AG10803 (cell line): ENCODE measurements around the gene OPA3.

Experiments used
- DNase-seq: peaks from one replicate; pipeline ENCODE4 v3.0.0; 2010; ENCODE audit warnings: low read depth
- H3K4me3 ChIP-seq: 2 replicates; pipeline ENCODE4 v1.5.1; 2011; ENCODE audit warnings: mild to moderate bottlenecking, low read length, control low read depth
- TF ChIP-seq, protein P1 (sequence below): conservative IDR thresholded peaks from 2 replicates; pipeline ENCODE4 v1.5.1; 2011; ENCODE audit warnings: mild to moderate bottlenecking, low read length, control low read depth, inconsistent platforms

OPA3 gene

GRCh38 chr19:45506246-45506988, 78.2 kb downstream of the OPA3 start:
- TF ChIP-seq, protein P1, sequence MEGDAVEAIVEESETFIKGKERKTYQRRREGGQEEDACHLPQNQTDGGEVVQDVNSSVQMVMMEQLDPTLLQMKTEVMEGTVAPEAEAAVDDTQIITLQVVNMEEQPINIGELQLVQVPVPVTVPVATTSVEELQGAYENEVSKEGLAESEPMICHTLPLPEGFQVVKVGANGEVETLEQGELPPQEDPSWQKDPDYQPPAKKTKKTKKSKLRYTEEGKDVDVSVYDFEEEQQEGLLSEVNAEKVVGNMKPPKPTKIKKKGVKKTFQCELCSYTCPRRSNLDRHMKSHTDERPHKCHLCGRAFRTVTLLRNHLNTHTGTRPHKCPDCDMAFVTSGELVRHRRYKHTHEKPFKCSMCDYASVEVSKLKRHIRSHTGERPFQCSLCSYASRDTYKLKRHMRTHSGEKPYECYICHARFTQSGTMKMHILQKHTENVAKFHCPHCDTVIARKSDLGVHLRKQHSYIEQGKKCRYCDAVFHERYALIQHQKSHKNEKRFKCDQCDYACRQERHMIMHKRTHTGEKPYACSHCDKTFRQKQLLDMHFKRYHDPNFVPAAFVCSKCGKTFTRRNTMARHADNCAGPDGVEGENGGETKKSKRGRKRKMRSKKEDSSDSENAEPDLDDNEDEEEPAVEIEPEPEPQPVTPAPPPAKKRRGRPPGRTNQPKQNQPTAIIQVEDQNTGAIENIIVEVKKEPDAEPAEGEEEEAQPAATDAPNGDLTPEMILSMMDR = peak; percentile 50
- DNase-seq = peak; percentile 83
- peak overlapping the region; percentile 97 for H3K4me3 ChIP-seq

DNA sequence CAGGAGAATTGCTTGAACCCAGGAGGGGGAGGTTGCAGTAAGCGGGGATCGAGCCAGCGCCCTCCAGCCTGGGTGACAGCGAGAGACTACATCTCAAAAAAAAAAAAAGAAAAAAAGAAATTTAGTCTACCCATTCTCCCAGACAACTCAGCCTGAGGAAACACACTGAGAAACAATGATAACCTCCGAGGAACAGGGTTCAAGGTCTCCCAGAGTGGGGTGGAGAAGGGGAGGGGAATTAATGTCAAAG, 78.7 kb downstream of the OPA3 start:
- H3K4me3 ChIP-seq = peak overlapping the region; percentile 97
- DNase-seq = no peak
- TF ChIP-seq, protein P1 = no peak

DNA sequence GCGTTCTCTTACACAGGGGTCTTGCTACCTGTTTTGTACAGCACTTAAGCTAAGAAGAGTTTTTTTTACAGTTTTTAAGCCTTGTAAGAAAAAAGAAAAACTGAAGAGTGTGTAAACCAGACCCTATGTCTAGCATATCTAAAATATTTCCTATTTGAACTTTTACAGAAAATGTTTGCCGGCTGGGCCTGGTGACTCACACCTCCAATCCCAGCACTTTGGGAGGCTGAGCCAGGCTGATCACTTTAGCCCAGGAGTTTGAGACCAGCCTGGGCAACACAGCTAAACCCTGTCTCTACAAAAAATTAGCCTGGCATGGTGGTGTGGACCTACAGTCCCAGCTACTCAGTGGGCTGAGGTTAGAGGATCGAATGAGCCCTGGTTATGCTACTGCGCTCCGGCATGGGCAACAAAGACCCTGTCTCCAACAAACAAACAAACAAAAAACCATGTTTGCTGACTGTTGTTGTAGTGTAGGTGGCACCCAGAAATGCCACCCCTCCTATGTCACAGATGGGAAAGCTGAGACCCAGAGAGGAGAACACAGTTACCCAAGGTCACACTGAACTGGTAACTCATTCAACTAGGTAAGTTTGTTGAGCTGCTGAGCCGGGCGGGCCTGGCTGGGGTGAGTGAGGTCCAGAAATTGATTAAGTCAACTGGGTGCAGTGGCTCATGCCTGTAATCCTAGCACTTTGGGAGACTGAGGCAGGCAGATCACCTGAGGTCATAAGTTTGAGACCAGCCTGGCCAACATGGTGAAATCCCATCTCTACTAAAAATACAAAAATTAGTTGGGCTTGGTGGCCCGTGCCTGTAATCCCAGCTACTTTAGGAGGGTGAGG, 79.2 kb downstream of the OPA3 start:
- H3K4me3 ChIP-seq = no peak overlapping the region
- DNase-seq = no peak

GRCh38 chr19:45503909-45504308, 80.7 kb downstream of the OPA3 start:
- H3K4me3 ChIP-seq = no peak overlapping the region
- TF ChIP-seq, protein P1 = no peak
- no peak for DNase-seq

More for the DNA sequence above, 79.2 kb downstream of the OPA3 start:
- TF ChIP-seq, protein P1 = no peak

DNA sequence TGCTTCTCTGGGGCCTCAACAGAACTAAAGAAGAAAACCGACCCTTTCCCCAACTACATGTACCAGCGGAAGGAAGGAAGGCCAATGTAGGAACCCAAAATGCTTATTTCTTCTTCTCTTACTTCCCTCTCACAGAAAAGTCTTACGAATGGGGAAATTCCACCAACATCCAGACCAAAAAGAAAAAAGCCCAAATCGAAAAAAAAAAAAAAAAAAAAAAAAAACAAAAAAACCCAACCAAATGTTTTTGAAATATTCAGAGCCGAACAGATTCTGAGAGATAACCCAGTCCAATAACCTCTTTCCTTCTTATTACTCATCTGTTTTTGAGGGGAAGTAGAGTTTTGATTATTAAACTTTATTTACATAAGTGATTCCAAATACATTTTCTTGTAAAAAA, 82.5 kb downstream of the OPA3 start:
- DNase-seq = no peak
- no peak overlapping the region for H3K4me3 ChIP-seq
- TF ChIP-seq, protein P1 = no peak

DNA sequence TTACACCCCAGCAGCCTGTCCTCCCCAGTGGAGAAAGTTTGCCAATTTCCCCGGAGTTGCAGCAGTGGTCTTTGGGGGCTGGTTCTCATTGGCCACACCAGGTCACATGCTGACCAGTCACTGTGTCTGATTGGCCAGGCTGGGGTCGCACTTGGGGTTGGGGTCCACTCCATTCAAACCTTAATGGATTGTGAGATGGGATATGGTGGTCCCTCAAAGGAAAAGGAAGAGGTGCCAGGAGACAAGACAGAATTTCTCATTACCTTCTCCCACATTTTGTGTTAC, 82.9 kb downstream of the OPA3 start:
- H3K4me3 ChIP-seq = no peak overlapping the region
- TF ChIP-seq, protein P1 = no peak

More for the DNA sequence above, 82.9 kb downstream of the OPA3 start:
- no peak for DNase-seq
